ENCODE measurements around the gene TUBA4B.
A peak's percentile ranks its signal among the peaks of the same experiment; 100 is the strongest.

Gene TUBA4B

DNA sequence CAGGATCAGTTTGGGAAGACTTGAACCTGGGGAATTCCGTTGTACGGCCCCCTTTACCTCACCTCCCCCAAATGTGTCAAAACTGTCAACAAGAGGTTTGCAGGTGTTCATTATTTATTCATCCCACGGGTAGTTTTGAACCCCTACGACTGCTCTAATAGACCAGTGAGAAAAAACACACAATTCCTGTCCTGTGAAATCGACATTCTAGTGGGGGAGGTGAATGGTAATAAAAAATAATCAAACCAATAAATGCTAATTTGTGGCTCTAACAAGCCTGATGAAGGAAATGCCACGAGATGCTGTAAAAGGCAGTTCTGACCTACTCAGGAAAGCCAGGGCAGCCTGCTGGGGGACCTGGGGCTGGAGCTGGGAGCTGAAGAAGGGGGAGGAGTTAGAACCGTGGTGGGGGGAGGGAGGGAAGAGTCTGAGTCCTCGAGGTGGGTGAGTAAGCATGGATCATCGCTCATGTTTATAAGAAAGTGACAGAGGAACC lies 25.7 kb downstream of the TUBA4B start:
- Histone ChIP-seq H3K4me3 (peak overlapping the region; percentile 93), H3K27ac (peak overlapping the region; percentile 99)
- no peak for DNase-seq (ENCODE audit: low spot score)
- TF ChIP-seq, protein P1, sequence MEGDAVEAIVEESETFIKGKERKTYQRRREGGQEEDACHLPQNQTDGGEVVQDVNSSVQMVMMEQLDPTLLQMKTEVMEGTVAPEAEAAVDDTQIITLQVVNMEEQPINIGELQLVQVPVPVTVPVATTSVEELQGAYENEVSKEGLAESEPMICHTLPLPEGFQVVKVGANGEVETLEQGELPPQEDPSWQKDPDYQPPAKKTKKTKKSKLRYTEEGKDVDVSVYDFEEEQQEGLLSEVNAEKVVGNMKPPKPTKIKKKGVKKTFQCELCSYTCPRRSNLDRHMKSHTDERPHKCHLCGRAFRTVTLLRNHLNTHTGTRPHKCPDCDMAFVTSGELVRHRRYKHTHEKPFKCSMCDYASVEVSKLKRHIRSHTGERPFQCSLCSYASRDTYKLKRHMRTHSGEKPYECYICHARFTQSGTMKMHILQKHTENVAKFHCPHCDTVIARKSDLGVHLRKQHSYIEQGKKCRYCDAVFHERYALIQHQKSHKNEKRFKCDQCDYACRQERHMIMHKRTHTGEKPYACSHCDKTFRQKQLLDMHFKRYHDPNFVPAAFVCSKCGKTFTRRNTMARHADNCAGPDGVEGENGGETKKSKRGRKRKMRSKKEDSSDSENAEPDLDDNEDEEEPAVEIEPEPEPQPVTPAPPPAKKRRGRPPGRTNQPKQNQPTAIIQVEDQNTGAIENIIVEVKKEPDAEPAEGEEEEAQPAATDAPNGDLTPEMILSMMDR (IDR thresholded peaks at IDR 0.05): no peak

DNA sequence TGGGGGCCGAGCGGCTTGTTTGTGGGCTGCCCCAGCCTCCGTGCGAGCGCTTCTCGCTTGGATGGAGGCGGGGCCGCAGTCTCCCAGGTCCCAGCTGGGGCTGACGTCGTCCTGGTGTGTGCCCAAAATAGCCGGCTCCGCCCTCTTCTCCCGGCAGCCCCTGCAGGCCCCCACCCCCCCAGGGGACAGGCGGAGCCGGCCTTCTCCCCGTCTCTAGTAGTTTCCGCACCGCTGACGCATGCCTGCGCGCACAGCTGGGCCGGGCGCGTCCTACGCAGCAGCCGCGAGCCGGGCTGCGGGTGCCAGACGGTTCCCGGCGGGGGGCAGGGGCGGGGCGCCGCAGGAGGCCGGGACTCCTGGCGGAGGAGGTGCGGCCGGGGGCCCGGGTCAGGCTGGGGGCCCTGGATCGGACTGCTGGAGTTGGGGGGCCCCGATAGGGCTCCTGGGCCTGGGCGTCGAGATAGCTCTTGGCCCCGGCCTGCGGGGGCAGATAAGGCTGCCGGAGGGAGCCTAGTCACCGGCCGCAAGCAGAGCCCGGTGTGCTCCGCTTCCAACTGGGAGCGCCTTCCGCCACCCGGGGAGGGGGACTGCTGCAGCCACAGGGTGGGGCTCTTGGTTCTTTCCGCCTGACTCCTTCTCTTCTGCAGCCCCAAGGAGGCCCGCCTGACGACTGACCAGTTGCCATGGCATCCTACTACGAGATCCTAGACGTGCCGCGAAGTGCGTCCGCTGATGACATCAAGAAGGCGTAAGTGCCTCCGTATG lies 26.3 kb downstream of the TUBA4B start, which contains the start of gene DNAJB2:
Gene DNAJB2, plus strand, starts transcription at position 216 of the 765 bp plus-strand sequence. Its CDS starts 468 bp downstream, at position 684.
- H3K27ac ChIP-seq: peak within 1 kb of the TSS; percentile 99
- peak within 1 kb of the TSS; percentile 93 for H3K4me3 ChIP-seq
- TF ChIP-seq, protein P1 (IDR thresholded peaks at IDR 0.05): no peak
- peak; percentile 99 for DNase-seq (ENCODE audit: low spot score)

- Histone ChIP-seq H3K4me3 (peak overlapping the region; percentile 93), H3K27ac (peak overlapping the region; percentile 99)
- TF ChIP-seq, protein P1 (IDR thresholded peaks at IDR 0.05): no peak
- no peak for DNase-seq (ENCODE audit: low spot score)
These were observed 27.0 kb downstream of the TUBA4B start for GRCh38 chr2:219279916-219280516.

DNA sequence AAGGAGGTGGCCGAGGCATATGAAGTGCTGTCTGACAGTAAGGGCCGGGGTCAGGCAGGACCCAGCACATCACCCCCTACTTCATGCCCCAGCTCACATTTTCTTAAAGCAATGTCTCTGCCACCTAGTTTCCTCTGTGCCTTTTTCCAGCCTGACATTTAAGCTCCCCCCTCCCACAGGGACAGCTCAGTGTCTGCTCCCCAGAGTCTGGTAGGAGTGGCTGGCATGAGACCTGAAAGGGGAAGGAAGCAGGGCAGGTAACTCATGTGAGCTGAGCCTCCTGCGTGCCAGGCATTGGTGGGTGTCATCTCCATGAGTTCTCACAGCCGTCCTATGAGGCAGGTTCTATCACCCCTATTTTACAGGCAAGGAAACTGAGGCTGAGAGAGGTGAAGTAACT lies 27.6 kb downstream of the TUBA4B start:
- TF ChIP-seq, protein P1 (IDR thresholded peaks at IDR 0.05): no peak
- no peak for DNase-seq (ENCODE audit: low spot score)
- Histone ChIP-seq H3K27ac (peak overlapping the region; percentile 99), H3K4me3 (peak overlapping the region; percentile 93)

- Histone ChIP-seq H3K27ac (peak overlapping the region in 1 of 2 donors; percentile 99), H3K4me3 (no peak overlapping the region)
- TF ChIP-seq, protein P1 (IDR thresholded peaks at IDR 0.05): no peak
- no peak for DNase-seq (ENCODE audit: low spot score)
These were observed 28.5 kb downstream of the TUBA4B start for GRCh38 chr2:219281588-219281987.

- DNase-seq (ENCODE audit: low spot score): no peak
- TF ChIP-seq, protein P1 (IDR thresholded peaks at IDR 0.05): no peak
- no peak overlapping the region for H3K4me3 ChIP-seq
- H3K27ac ChIP-seq: no peak overlapping the region
These were observed 29.3 kb downstream of the TUBA4B start for GRCh38 chr2:219282375-219282774.
